GM21723 (cell line): ENCODE results near the gene ELL2.
A peak's percentile ranks its signal among the peaks of the same experiment; 100 is the strongest.

Source experiments
- ATAC-seq: cut with Tn5 transposase; IDR thresholded peaks from one replicate; pipeline ENCODE4 v1.9.1; 2021; ENCODE audit warnings: mild to moderate bottlenecking, moderate library complexity; ENCODE audit not compliant: unreplicated experiment

Gene ELL2

GRCh38 chr5:95956900-95957293 lies 4.8 kb downstream of the ELL2 start:
- ATAC-seq: no peak

GRCh38 chr5:95956021-95956899 lies 5.4 kb downstream of the ELL2 start:
- ATAC-seq: no peak

- ATAC-seq: no peak
Measured at GRCh38 chr5:95954716-95955115, 6.9 kb downstream of the ELL2 start.

- no peak for ATAC-seq
Measured at GRCh38 chr5:95953021-95953702, 8.5 kb downstream of the ELL2 start.

- ATAC-seq: no peak
Measured at GRCh38 chr5:95951916-95952315, 9.7 kb downstream of the ELL2 start.

GRCh38 chr5:95949810-95950209 lies 11.8 kb downstream of the ELL2 start:
- ATAC-seq: peak; percentile 58

GRCh38 chr5:95948631-95949030 lies 13.0 kb downstream of the ELL2 start:
- ATAC-seq: no peak

- ATAC-seq: no peak
Measured at GRCh38 chr5:95946451-95946850, 15.2 kb downstream of the ELL2 start.

- ATAC-seq: no peak
Measured at GRCh38 chr5:95942968-95943367, 18.7 kb downstream of the ELL2 start.

- ATAC-seq: no peak
Measured at GRCh38 chr5:95942414-95942813, 19.2 kb downstream of the ELL2 start.

GRCh38 chr5:95941756-95942155 lies 19.9 kb downstream of the ELL2 start:
- no peak for ATAC-seq

GRCh38 chr5:95940758-95941682 lies 20.6 kb downstream of the ELL2 start:
- no peak for ATAC-seq

GRCh38 chr5:95939465-95939864 lies 22.2 kb downstream of the ELL2 start:
- ATAC-seq: peak; percentile 73

GRCh38 chr5:95938766-95939165 lies 22.9 kb downstream of the ELL2 start:
- no peak for ATAC-seq

- no peak for ATAC-seq
Measured at GRCh38 chr5:95938347-95938746, 23.3 kb downstream of the ELL2 start.

GRCh38 chr5:95937607-95938152 lies 24.0 kb downstream of the ELL2 start:
- ATAC-seq: no peak

GRCh38 chr5:95936812-95937397 lies 24.7 kb downstream of the ELL2 start:
- no peak for ATAC-seq

- ATAC-seq: no peak
Measured at GRCh38 chr5:95935553-95936100, 26.0 kb downstream of the ELL2 start.

- ATAC-seq: no peak
Measured at GRCh38 chr5:95934207-95934804, 27.3 kb downstream of the ELL2 start.

- ATAC-seq: no peak
Measured at GRCh38 chr5:95932941-95933340, 28.7 kb downstream of the ELL2 start.
